Measurements from ENCODE around the gene USP46. TPM values are rescaled to one million over a fixed set of nuclear protein-coding genes. Genes with fewer than 3 reads are reported as not detected.

The USP46 gene
- total RNA-seq, 2 experiments from 2014 or later: 6.1 TPM

DNA sequence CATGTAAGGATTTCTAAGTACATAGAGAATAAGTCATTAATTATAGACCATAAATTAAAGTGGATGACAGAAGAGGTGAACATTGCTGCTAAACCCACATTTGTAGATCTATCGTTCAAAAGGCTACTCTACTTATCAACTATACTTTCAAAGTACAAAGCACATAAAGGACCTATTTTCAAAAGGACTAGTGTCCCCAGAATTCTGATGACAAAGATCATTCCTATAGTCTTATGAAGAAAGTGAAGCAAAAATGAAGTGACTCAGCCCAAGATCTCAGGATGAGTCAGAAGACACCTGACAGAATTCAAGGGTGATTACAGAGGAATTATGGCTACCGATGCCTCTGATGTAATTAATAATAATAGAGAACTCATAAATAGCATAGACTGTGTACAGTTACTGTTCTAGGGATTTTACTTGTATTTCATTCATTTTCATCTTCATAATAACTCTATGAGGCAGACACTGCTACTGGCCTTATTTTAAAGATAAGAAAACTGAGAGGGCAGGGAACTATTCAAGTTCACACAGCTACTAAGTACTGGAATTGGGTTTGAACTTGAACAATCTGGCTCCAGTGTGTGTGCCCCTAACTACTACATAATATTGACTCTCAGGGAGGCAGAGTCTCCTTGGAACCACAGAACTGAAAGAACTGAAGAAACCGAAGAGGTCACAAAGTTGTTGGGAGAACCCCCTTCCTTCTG is 17.1 kb downstream of the USP46 start:
- Mint-ChIP-seq H3K27ac (no peak overlapping the region), H3K4me3 (no peak overlapping the region), H3K27me3 (no peaks in the 10 kb centered on the region), H3K4me1 (peaks cover 13% of the 10 kb centered on the region), H3K36me3 (no peaks in the 10 kb centered on the region), H3K9me3 (no peaks in the 10 kb centered on the region)
- no peak for DNase-seq

DNA sequence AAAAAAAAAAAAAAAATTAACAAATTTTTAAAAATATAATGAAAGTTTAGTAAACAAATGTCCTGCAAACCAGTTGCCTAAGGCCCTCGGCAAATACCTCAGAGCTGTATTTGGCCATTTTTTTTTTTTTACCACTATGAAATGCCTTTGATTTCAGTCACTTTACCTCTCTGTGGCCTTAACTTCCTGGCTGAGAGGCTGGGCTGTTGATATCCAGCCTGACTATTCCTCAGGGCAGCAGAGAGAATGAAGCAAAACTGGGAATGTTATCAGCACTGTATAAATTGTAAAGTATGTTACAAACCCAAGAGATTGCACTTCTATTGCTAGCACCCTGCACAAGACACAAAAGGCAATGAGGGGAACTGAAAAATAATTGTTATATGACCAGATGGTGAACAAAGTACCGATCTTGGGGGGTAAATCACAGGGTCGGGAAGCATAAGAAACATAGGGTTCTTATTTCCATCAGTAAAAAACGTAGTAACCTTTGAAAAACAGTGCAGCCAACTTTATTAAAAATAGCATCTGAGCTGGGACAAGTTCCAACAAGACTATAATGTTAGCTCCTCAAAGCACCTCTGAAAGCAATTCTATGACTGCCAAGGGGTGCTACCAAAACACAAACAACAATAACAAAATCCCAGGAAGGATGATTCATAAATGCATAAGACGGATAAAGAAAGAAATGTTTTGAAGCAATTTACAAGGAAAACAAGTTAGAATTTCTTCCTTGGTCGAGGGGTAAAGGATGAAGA is 18.1 kb downstream of the USP46 start:
- Mint-ChIP-seq H3K9me3 (no peaks in the 10 kb centered on the region), H3K4me1 (peaks cover 13% of the 10 kb centered on the region), H3K36me3 (no peaks in the 10 kb centered on the region), H3K27me3 (no peaks in the 10 kb centered on the region), H3K27ac (no peak overlapping the region), H3K4me3 (no peak overlapping the region)
- no peak for DNase-seq

DNA sequence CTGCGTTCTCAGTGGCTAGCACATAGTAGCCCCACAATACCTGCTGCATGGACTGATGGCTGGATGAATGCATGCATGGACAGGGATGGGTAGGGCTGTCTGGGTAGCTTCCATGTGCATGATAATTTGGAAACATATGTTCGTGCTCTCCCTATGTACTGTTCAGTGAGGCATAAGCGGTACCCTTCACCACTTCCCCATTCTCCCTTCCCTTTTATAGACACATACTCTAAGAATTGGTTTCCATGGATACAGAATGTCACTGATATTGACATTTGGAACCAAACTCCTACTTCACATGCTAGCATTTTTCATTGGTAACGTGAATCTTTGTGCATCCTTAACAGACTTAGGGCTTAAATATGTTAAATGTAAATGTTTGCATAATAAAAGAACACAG is 20.4 kb downstream of the USP46 start:
- no peak for DNase-seq
- H3K9me3 Mint-ChIP-seq: no peaks in the 10 kb centered on the region
- H3K4me1 Mint-ChIP-seq: peaks cover 13% of the 10 kb centered on the region
- H3K36me3 Mint-ChIP-seq: no peaks in the 10 kb centered on the region
- H3K4me3 Mint-ChIP-seq: no peak overlapping the region
- H3K27ac Mint-ChIP-seq: no peak overlapping the region
- no peaks in the 10 kb centered on the region for H3K27me3 Mint-ChIP-seq

DNA sequence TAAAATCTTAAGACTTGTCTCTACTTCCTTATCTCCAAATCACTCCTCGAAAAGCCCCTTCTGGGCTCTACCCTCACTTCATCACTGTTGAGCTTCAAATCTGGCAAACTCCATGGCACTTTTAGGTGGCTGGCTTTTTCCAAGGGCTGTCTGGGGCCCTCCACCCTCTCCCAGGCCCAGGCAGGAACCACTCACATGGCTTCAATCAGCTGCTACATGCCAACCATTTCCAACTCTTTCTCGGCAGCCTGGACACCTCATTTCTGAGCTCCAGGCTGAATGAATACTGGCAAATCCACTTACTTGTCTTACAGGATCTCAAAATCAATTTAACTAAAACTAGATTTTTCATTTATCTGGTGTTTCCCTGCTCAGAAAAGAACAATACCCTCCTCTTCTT is 22.0 kb downstream of the USP46 start:
- Mint-ChIP-seq H3K9me3 (no peaks in the 10 kb centered on the region), H3K27ac (no peak overlapping the region), H3K36me3 (no peaks in the 10 kb centered on the region), H3K27me3 (no peaks in the 10 kb centered on the region), H3K4me3 (no peak overlapping the region), H3K4me1 (peaks cover 9% of the 10 kb centered on the region)
- DNase-seq: no peak

DNA sequence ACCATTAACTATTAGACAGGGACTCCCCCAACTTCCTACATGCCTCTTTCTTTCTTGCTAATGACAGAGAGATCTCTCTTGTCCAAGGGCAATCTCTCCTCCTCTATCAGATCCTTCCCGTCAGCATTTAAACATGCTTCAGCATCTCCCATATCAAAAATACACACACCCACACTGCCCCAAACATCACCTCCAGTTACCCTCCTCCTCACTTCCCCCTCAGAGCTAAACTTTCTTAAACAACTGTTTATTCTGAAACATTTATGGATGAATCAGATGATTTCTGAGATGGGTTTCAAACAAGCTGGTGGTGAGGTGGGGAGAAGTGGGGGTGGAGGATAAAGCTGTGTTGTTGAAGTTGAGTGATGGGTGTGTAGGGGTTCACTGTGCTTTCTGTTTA is 23.5 kb downstream of the USP46 start:
- Mint-ChIP-seq H3K9me3 (no peaks in the 10 kb centered on the region), H3K36me3 (no peaks in the 10 kb centered on the region), H3K27me3 (no peaks in the 10 kb centered on the region), H3K4me3 (no peak overlapping the region), H3K27ac (no peak overlapping the region), H3K4me1 (no peaks in the 10 kb centered on the region)
- no peak for DNase-seq

DNA sequence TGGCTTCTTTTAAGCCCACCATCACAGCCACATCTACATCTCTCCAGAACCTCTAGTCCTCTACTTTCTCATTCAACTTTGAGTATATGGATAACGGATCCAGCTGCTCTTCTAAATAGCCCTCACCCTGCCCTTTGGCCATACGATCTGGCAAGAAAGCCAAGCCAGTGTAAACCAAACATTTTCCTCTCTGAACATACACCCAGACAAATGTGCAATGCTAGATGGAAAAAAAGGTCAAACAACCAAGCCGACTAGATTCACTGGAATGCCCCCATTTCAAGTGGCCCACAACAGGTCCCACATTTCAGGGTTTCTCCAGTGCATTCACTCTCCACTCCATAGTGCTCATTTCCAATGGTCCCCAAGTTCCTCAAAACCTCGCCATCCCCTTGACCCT is 24.0 kb downstream of the USP46 start:
- H3K4me3 Mint-ChIP-seq: no peak overlapping the region
- no peaks in the 10 kb centered on the region for H3K9me3 Mint-ChIP-seq
- no peak for DNase-seq
- H3K36me3 Mint-ChIP-seq: no peaks in the 10 kb centered on the region
- H3K27ac Mint-ChIP-seq: no peak overlapping the region
- H3K4me1 Mint-ChIP-seq: no peaks in the 10 kb centered on the region
- no peaks in the 10 kb centered on the region for H3K27me3 Mint-ChIP-seq

DNA sequence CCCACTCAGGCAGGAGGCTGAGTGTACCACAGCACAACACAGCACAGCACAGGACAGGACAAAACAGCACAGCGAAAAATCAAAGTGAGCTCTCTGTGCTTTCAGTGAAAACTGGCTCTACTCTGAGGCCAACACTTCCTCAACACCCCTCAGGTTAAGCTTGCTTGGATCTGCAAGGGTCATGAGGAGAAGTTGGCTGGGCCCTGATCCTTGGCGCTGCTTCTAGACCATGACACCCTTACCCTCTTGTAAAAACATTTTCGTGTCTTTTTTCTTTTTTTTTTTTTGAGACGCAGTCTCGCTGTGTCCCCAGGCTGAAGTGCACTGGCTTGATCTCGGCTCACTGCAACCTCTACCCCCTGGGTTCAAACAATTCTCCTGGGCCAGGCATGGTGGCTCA is 25.3 kb downstream of the USP46 start:
- DNase-seq: no peak
- no peaks in the 10 kb centered on the region for H3K27me3 Mint-ChIP-seq

DNA sequence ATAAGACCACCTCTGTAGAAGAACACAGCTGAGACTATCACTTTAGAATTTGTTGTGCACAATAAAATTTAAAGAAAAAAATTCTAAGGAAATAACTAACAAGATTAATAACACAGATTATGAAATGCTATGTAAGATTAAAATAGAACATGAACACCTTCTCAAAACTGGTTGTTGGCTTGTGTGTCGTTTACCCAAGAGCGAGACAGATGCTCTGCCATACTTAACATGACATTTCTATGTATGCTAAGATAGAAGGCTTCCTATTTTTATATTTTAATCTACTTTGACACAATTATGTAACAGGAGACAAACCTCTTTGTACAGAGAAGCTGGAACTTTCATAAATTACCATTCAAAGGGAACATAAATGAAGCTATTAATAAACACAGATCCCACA is 30.1 kb downstream of the USP46 start:
- Mint-ChIP-seq H3K9me3 (no peaks in the 10 kb centered on the region), H3K27me3 (no peaks in the 10 kb centered on the region), H3K27ac (no peak overlapping the region), H3K4me3 (no peak overlapping the region), H3K36me3 (no peaks in the 10 kb centered on the region), H3K4me1 (no peaks in the 10 kb centered on the region)
- DNase-seq: no peak

More for the DNA sequence above, 25.3 kb downstream of the USP46 start:
- no peak overlapping the region for H3K4me3 Mint-ChIP-seq
- H3K36me3 Mint-ChIP-seq: no peaks in the 10 kb centered on the region
- no peaks in the 10 kb centered on the region for H3K4me1 Mint-ChIP-seq
- no peak overlapping the region for H3K27ac Mint-ChIP-seq
- no peaks in the 10 kb centered on the region for H3K9me3 Mint-ChIP-seq

DNA sequence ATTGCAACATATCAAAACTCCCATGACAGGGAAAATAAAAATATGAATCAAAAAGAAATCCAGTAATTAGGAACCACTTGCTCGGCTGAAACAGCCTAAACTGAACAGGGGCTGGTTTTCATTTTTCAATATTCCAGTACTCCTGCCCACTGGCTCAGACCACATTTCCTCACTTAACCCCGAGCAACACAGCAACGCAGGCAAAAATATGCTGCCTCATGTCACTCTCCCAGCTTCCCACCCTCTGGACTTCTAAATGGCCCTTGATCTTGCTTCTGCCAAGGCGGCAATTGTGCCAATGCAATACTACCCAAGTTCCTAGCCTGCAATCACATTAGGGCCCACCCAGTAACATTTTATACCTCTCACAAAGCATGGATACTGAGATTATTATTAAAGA is 30.6 kb downstream of the USP46 start:
- no peaks in the 10 kb centered on the region for H3K36me3 Mint-ChIP-seq
- no peak overlapping the region for H3K27ac Mint-ChIP-seq
- no peaks in the 10 kb centered on the region for H3K27me3 Mint-ChIP-seq
- no peak for DNase-seq
- no peak overlapping the region for H3K4me3 Mint-ChIP-seq
- H3K4me1 Mint-ChIP-seq: no peaks in the 10 kb centered on the region
- no peaks in the 10 kb centered on the region for H3K9me3 Mint-ChIP-seq

DNA sequence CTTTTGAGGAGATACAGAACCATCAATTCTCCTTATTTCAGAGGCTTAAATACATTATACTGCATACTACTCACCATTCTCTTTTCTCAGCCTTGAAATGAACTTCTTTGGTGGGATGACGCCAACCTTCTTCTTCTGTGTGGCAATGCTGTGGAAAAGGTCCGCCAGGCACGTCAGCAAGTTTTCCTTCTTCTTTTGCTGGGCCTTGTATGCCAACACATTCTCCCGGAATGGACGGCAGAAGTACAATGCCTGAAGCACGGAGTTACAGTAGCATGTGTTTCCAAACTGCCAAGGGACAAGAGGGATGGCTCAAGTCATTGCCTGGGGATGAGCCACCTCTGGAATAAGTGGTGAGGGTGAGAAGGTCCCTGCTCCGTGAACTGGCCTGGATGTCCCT is 31.2 kb downstream of the USP46 start:
- no peaks in the 10 kb centered on the region for H3K4me1 Mint-ChIP-seq
- no peak overlapping the region for H3K4me3 Mint-ChIP-seq
- no peaks in the 10 kb centered on the region for H3K36me3 Mint-ChIP-seq
- no peak for DNase-seq
- no peaks in the 10 kb centered on the region for H3K27me3 Mint-ChIP-seq
- no peaks in the 10 kb centered on the region for H3K9me3 Mint-ChIP-seq
- H3K27ac Mint-ChIP-seq: no peak overlapping the region

DNA sequence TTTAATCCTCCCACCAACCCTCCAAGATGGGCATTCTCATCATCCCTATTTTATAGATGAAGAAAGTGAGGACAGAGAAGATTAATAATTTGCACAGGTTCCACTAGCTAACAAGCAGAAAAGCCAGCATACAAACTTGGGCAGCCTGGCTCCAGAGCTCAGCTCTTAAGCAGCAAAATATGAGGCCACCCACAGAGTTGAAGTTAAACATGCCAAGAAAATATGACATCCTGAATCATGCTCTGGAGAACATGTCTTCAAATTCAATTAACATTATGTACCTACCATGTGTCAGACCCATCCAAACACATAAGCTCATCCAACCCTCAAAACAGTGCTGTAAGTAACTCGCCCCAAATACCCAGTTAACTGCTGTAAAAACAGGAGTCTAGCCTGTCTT is 33.9 kb downstream of the USP46 start:
- Mint-ChIP-seq H3K36me3 (no peaks in the 10 kb centered on the region), H3K27me3 (no peaks in the 10 kb centered on the region), H3K9me3 (no peaks in the 10 kb centered on the region), H3K4me1 (no peaks in the 10 kb centered on the region), H3K4me3 (no peak overlapping the region), H3K27ac (no peak overlapping the region)
- DNase-seq: no peak

DNA sequence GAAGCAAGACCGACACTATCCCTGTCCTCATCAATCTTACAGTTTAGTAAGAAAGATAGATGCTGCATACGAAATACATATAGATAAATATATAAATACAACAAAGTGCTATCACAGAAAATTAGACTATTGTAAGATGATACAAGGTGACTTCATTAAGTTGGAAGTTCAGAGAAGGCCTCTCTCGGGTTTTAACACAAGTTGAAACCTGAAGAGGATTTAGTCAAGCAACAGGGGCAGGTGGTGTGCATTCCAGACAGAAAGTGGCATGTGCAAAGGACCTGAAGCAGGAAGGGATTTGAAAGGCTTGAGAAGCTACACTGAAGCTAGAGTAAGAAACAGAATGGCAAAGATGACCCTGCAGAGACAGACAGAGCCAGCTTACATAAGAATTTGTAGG is 36.5 kb downstream of the USP46 start:
- no peak overlapping the region for H3K4me3 Mint-ChIP-seq
- H3K4me1 Mint-ChIP-seq: no peaks in the 10 kb centered on the region
- H3K36me3 Mint-ChIP-seq: no peaks in the 10 kb centered on the region
- H3K27ac Mint-ChIP-seq: no peak overlapping the region
- no peaks in the 10 kb centered on the region for H3K27me3 Mint-ChIP-seq
- H3K9me3 Mint-ChIP-seq: no peaks in the 10 kb centered on the region
- no peak for DNase-seq

DNA sequence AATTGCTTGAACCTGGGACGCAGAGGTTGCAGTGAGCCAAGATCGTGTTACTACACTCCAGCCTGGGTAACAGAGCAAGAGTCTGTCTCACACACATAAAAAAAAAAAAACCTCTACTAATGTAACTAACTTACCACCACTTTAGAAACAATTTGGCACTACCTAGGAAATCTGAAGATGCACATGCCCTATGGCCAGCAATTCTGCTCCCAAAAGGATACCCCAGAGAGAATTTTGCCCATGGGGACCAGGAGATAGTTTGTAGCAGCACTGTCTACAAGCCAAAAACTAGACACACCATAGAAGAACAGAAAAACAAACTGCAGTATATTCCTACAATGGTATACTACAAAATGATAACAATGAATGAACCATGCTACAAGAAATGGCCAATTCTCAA is 37.5 kb downstream of the USP46 start:
- no peak for DNase-seq
- Mint-ChIP-seq H3K36me3 (no peaks in the 10 kb centered on the region), H3K9me3 (no peaks in the 10 kb centered on the region), H3K4me1 (peaks cover 4% of the 10 kb centered on the region), H3K4me3 (no peak overlapping the region), H3K27me3 (no peaks in the 10 kb centered on the region), H3K27ac (no peak overlapping the region)

DNA sequence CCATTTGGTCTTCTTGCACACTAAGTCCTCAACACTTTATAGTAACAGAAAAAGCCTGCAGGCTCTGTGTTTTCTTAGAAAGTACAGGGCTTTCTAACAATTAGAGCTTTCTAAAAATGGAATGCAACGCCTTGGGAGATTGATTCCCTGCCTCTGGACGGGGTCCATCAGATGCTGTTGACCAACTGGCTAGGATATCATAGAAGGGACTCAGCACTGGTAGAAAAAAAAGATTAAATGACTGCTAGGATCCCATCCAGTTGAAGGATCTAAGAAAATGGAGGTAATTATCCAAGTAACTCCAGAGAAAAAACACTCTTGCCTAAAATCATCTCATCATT is 39.5 kb downstream of the USP46 start:
- Mint-ChIP-seq H3K27me3 (peaks cover 3% of the 10 kb centered on the region), H3K4me1 (peaks cover 4% of the 10 kb centered on the region), H3K36me3 (no peaks in the 10 kb centered on the region), H3K9me3 (no peaks in the 10 kb centered on the region), H3K27ac (no peak overlapping the region), H3K4me3 (no peak overlapping the region)
- DNase-seq: no peak

DNA sequence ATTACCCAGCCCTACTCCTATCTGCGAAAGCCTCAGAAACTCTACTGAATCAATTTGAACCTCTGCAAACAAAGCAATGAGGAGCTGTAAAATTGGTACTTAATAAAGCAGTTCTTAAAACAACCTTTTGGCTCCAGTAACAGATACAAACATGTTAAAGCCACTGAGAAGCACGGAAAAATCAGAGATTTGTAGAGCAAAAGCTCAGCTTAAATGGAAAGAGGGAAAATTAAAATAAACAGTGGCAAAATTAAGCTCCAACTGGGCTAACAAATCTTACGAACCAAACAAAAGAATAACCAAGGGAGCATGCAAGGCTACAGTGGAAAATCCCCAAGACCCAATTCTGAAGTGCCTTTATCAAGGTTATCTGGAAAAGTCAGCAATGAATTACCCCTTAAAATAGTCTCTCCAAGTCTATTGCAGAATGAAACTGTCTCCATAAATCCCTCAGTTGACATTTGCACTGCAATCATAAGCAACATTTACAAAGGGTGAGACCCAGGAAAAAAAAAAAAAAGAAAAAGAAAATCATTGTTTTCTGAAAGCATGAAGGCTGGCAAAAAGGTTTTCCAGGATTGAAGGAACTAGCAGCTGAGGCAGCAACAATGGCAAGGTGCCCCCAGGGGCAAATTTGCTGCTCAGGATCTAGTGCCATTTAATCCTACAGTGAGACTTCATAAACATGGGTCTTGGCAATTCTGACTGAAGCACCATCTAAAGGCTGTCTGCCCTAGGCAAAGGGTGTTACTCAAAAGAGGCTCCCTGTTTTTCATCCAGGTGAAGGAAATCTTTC is 40.1 kb downstream of the USP46 start:
- Mint-ChIP-seq H3K9me3 (no peaks in the 10 kb centered on the region), H3K4me1 (peaks cover 4% of the 10 kb centered on the region), H3K27ac (no peak overlapping the region), H3K27me3 (peaks cover 3% of the 10 kb centered on the region), H3K4me3 (no peak overlapping the region), H3K36me3 (no peaks in the 10 kb centered on the region)
- no peak for DNase-seq

Measured in activated naive CD8-positive, alpha-beta T cell treated with anti-CD3 and anti-CD28 coated beads for 36 hours (primary cell).